GM18517 (cell line): ENCODE data around the gene REXO4.
"Not testable (repeated sequence)": the region's sequence is repeated elsewhere in the genome, so short reads cannot be mapped to it uniquely, and the experiment has no call there.

Experiments used
- ATAC-seq: cut with Tn5 transposase; IDR thresholded peaks from one replicate; pipeline ENCODE4 v1.9.1; 2021; ENCODE audit warnings: mild to moderate bottlenecking, moderate library complexity; ENCODE audit not compliant: unreplicated experiment

The REXO4 gene

DNA sequence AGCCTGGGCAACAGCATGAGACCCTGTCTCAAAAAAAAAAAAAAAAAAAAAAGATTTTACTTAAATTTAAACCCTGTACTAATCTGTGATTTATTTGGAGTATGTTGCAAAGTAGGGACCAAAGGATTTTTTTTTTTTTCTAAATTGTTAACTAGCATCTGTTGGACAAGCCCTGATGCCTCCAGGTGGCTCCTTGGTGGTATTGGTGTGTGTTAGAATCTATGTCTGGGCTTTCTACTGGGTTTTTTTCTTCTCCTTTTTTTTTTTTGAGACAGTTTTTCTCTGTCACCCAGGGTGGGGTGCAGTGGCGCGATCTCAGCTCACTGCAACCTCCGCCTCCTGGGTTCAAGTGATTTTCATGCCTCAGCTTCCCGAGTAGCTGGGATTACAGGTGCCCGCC, 34.1 kb upstream of the REXO4 start:
- not testable (repeated sequence) for ATAC-seq

DNA sequence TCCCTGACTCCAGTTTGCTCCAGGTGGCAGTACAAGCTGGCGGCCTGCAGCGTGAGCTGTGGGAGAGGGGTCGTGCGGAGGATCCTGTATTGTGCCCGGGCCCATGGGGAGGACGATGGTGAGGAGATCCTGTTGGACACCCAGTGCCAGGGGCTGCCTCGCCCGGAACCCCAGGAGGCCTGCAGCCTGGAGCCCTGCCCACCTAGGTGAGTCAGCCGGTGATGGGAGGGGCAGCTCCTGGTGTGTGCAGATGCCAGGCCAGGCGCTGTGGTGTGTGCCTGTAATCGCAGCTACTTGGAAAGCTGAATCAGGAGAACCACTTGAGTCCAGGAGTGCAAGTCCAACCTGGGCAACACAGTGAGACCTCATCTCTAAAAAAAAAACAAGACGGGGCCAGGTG, 31.9 kb upstream of the REXO4 start:
- no peak for ATAC-seq

DNA sequence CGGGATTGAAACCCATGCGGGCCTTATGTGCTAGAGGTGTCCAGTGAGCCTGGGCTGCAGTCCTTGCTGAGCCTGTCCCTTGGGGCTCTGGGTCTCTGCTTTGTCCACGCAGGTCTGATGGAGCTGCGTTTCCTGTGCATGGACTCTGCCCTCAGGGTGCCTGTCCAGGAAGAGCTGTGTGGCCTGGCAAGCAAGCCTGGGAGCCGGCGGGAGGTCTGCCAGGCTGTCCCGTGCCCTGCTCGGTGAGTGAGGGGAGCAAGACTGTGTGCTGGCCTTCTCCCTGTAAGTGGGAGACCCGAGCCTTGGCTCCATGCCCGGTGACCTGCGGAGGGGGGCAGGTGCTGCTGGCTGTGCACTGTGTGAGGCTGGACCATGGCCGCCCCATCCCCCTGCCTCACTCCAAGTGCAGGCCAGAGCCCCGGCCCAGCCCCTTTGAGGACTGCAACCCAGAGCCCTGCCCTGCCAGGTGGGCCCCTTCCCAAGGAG, 30.7 kb upstream of the REXO4 start:
- no peak for ATAC-seq

DNA sequence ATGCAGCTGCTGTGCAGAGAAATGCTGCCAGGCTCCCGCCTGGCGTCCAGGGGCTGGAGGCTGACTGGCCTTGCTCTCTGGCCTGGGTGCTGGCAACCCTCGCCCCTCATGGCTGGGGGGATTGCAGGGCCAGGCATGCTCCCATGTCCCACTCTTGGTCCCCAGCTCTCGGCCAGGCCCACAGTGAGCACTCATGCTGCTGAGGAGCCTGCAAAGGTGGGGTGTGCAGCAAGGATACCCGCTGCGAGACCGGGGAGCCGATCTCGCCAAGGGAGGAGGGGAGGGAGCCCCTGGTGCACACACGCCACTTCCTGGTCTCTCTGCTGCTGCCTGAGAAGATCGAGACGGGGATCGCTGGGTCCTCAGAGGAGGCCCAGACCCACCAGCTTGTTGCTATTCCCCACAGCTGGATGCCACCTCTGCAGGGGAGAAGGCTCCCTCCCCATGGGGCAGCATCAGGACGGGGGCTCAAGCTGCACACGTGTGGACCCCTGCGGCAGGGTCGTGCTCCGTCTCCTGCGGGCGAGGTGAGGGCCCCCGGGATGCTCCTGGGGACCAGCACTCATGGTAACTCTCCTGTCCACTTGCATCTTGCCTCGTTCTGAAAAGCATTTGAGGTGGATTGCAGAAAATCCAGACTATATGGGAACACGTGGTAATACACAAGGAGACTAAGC, 27.6 kb upstream of the REXO4 start:
- ATAC-seq = no peak

GRCh38 chr9:133443982-133444381, 26.2 kb upstream of the REXO4 start:
- no peak for ATAC-seq

GRCh38 chr9:133443248-133443647, 25.4 kb upstream of the REXO4 start:
- ATAC-seq = no peak

DNA sequence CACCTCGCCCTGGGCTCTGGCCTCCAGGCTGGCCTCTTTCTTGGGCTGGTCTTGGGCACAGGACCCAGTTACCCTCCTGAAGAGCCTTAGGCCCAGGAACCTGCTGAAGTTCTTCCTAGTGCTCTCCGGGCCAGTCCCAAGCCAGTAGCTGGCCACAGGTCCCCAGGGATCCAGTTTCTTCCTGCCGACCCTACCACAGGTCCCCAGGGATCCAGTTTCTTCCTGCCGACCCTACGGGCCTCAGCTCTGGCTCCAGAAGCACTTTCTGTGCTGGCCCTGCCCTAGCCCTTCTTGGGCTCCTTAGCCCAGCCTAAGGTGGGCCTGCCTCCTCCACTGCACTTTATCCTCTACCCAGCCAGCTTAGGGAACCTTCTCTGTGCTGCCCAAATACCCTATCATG, 23.8 kb upstream of the REXO4 start:
- ATAC-seq = no peak

DNA sequence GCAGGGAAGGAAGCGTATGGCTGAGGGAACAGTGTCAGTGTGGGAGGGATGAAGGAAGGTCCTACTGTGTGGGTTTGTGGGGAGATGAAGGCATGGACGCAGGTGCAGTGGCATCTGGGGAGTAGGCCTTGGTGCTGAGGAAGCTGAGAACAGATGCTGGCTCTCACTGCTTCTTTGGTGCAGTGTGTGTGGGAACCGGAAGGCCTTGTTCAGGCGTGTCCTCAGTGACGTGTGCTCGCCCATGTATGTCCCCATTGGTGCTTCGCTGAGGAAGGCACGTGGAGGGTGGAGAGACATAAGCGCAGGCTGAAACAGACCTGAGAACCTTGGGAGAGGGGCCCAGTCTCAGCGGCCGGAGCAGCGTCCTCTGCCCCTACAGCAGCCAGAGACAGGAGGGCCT, 23.1 kb upstream of the REXO4 start:
- no peak for ATAC-seq

DNA sequence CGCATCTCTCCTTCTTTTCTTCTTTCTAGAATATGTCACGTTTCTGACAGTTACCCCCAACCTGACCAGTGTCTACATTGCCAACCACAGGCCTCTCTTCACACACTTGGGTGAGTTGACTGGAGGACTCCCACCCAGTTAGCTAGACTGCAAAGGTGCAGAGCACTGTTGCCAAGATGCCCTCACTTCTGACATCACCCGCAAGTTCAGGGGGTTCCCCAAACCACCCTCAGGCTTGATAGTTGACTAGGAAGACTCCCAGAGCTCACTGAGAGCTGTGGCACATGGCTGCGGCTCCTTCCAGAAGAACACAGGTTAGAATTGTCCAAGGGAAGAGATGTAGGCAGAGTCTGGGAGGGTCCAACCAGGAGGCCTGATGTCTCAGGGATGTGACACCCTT, 21.5 kb upstream of the REXO4 start:
- no peak for ATAC-seq

DNA sequence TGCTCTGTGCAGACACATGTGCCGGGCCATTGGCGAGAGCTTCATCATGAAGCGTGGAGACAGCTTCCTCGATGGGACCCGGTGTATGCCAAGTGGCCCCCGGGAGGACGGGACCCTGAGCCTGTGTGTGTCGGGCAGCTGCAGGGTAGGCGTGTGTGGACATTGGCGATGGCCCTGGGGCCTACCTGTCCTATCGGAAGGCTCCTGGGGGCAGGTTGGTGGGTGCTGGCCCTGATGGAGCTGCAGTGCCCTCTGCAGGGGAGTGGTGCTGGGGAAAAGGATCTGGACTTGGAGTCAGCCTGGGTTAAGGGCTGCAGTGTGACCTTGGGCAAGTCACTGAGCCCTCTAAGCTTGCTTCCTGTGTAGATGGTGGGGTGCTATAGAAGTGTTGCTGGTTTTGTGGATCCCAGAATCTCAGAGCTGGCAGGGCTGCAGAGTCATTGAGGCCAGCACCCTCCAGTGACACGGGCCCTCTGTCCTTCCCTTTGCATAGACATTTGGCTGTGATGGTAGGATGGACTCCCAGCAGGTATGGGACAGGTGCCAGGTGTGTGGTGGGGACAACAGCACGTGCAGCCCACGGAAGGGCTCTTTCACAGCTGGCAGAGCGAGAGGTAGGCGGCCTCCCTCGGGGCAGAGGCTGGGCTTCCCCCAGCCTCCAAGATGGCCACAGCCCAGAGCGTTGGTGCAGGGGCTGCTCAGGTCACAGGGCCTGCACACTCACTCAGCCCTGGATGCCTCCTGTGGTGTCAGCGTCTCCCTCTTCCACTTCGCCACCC, 20.1 kb upstream of the REXO4 start:
- ATAC-seq = no peak

GRCh38 chr9:133436681-133437080, 18.9 kb upstream of the REXO4 start:
- no peak for ATAC-seq

DNA sequence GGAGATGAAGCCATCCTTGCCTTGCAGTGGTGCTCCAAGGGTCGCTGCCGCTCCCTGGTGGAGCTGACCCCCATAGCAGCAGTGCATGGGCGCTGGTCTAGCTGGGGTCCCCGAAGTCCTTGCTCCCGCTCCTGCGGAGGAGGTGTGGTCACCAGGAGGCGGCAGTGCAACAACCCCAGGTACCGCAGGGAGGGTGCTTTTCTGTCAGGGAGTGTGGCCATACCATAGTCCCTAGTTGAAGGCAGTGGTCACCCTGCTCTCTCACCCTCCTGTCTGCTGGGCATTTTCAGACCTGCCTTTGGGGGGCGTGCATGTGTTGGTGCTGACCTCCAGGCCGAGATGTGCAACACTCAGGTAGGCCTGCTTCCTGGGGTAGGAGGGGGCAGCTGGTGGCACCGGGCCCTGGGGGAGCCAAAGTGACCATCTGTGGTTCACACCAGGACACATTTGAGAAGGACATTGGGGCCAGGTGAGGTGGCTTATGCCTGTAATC, 15.6 kb upstream of the REXO4 start:
- no peak for ATAC-seq

- no peak for ATAC-seq
Observed at GRCh38 chr9:133430244-133430643, 12.4 kb upstream of the REXO4 start.

GRCh38 chr9:133429641-133430161, 11.9 kb upstream of the REXO4 start:
- ATAC-seq = no peak

DNA sequence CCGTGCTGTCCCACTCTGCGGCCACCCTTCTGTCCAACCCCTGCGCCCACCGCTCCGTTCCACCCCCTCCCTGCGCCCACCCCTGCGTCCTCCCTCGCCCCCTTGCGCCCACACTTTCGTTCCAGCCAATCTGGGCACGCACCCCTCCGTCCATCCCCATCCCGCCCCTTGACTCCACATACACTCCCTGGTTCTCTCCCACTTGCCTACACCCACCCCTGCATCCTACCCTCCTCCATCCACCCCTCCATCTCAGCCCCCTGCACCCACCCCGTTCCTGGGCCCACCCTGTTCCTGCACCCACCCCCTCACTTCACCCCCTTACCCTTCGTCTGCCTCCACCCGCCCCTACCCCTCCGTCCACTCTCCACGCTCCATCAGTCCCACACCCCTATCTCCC, 11.4 kb upstream of the REXO4 start:
- ATAC-seq = no peak

DNA sequence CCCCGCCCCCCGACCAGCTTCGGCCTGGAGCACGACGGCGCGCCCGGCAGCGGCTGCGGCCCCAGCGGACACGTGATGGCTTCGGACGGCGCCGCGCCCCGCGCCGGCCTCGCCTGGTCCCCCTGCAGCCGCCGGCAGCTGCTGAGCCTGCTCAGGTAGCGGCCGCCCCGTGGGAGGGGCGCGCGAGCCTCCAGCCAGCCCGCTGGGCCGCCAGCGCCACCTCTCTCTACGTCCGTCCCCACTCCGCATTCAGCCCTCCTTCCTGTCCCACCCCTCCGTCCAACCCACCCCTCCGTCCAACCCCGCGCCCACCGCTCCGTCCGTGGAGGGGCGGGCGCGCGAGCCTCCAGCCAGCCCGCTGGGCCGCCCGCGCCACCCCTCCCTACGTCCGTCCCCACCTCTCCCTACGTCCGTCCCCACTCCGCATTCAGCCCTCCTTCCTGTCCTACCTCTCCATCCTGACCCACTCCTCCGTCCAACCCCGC, 10.8 kb upstream of the REXO4 start:
- no peak for ATAC-seq

- ATAC-seq = no peak
Observed at GRCh38 chr9:133427658-133428348, 10.0 kb upstream of the REXO4 start.

- ATAC-seq = no peak
Observed at GRCh38 chr9:133426011-133426410, 8.2 kb upstream of the REXO4 start.

GRCh38 chr9:133425049-133425632, 7.3 kb upstream of the REXO4 start:
- ATAC-seq = no peak

GRCh38 chr9:133424187-133424586, 6.4 kb upstream of the REXO4 start:
- no peak for ATAC-seq

DNA sequence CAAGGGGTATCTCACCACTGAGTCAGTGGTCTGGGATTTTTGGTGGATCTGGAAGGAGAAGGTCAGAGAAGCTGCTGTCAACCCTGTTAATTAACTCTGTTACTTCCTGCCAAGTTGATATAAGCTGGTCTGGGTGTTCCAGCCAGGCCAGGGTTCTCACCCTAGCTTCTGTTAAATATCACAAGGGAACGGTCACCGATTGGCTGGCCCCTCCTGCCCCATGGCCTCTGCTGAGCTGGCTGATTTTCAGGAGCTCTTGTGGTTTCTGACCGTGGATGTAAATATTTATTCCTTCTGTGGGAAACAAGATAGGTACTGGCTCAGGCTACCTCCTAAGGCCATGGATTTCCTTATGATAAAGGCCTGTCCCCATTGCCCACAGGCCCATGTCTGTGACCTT, 5.4 kb upstream of the REXO4 start:
- no peak for ATAC-seq
